ENCODE results near the gene GPR65.
A peak's percentile ranks its signal among the peaks of the same experiment; 100 is the strongest.

The GPR65 gene

DNA sequence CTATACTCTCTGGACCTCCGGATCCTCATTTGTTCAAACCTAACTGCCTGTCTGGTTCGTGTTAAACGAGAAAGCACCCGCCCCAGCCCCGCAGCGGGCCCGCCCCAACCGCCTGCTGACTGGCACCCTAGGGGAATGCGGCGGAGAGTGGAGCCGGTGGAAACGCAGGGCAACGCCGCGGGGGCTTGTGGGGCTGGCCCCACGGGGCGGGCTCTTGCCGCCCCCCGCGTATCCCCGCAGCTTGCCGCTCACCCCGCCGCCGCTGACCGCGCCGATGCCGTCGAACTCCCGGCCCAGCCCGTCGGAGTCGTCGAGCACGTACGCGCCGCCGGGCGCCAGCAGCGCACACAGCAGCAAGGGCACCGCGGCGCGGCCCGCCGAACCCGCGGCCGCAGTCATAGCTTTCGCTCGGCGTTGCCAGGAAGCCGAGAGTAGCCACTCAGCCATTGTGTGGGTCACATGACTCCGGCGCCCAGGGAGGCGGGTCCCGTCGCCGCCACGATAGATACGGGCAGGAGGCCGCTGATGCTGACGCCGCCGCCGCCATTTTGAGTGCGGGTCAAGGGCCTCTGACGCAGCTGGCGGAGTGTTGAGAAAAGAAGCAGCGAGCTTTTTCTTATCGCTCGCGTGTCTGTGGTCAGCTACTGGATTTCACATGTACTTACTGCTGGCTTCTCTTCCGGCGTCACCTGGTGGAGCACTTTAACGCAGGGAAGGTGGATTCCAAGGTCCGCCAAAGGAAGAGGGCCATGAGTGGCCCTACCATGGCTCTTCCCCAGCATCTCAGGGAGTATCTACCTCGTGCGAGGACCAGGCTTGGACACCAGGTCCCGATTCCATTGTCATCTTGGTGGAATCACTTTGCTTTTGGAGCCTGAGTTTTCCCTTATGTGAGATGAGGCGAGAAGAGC is 12.0 kb upstream of the GPR65 start, which contains the start of gene GALC:
GALC (minus strand) TSS at position 465 of the 911 bp plus-strand sequence; CDS start at position 447, 18 bp downstream.
- peak within 1 kb of the TSS; percentile 89 for H3K27ac ChIP-seq (ENCODE audit: low read depth, low read length)
- peak within 1 kb of the TSS; percentile 71 for H3K9ac ChIP-seq (ENCODE audit: low read length)
- H3K36me3 ChIP-seq (ENCODE audit: control insufficient read depth, insufficient read depth, low read length) = no peaks in the 10 kb centered on the region
- no peaks in the 10 kb centered on the region for H3K27me3 ChIP-seq (ENCODE audit: control insufficient read depth, insufficient read depth, low read length)
- H3K4me3 ChIP-seq (ENCODE audit: low read length) = peak within 1 kb of the TSS; percentile 68
- H3K4me1 ChIP-seq (ENCODE audit: control insufficient read depth, insufficient read depth, low read length) = peaks cover 5% of the 10 kb centered on the region

DNA sequence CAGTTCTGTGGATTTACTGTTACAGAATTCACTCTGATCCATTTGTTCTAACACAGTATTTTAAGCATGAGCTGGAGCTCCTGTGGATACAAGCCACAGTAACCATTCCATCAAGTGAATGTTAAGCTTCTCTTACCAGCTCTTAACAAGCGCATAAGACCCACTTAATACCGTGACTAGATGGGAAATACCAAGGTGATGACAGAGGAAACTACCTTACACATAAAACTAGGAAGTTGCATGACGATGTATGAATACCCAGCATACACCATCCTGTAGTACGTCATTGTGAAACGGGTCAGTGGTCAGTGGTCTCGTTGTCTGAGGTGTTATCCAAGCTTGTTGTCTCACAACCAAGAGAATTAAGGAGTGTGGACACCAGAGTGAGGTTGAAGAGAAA is 10.0 kb upstream of the GPR65 start:
- Histone ChIP-seq H3K4me1 (ENCODE audit: control insufficient read depth, insufficient read depth, low read length) (peaks cover 5% of the 10 kb centered on the region), H3K27me3 (ENCODE audit: control insufficient read depth, insufficient read depth, low read length) (no peaks in the 10 kb centered on the region), H3K27ac (ENCODE audit: low read depth, low read length) (no peak overlapping the region), H3K36me3 (ENCODE audit: control insufficient read depth, insufficient read depth, low read length) (no peaks in the 10 kb centered on the region), H3K9ac (ENCODE audit: low read length) (no peak overlapping the region), H3K4me3 (ENCODE audit: low read length) (no peak overlapping the region)

GRCh38 chr14:87995500-87996290 is 9.2 kb upstream of the GPR65 start:
- H3K9ac ChIP-seq (ENCODE audit: low read length) = no peak overlapping the region
- no peaks in the 10 kb centered on the region for H3K27me3 ChIP-seq (ENCODE audit: control insufficient read depth, insufficient read depth, low read length)
- no peak overlapping the region for H3K4me3 ChIP-seq (ENCODE audit: low read length)
- H3K36me3 ChIP-seq (ENCODE audit: control insufficient read depth, insufficient read depth, low read length) = no peaks in the 10 kb centered on the region
- H3K4me1 ChIP-seq (ENCODE audit: control insufficient read depth, insufficient read depth, low read length) = peaks cover 5% of the 10 kb centered on the region
- no peak overlapping the region for H3K27ac ChIP-seq (ENCODE audit: low read depth, low read length)

- Histone ChIP-seq H3K4me1 (ENCODE audit: control insufficient read depth, insufficient read depth, low read length) (peaks cover 5% of the 10 kb centered on the region), H3K27me3 (ENCODE audit: control insufficient read depth, insufficient read depth, low read length) (no peaks in the 10 kb centered on the region), H3K4me3 (ENCODE audit: low read length) (no peak overlapping the region), H3K36me3 (ENCODE audit: control insufficient read depth, insufficient read depth, low read length) (no peaks in the 10 kb centered on the region), H3K27ac (ENCODE audit: low read depth, low read length) (no peak overlapping the region), H3K9ac (ENCODE audit: low read length) (no peak overlapping the region)
Measured at GRCh38 chr14:87996291-87996592, 8.7 kb upstream of the GPR65 start.

GRCh38 chr14:87998482-87998881 is 6.5 kb upstream of the GPR65 start:
- no peaks in the 10 kb centered on the region for H3K36me3 ChIP-seq (ENCODE audit: control insufficient read depth, insufficient read depth, low read length)
- H3K4me1 ChIP-seq (ENCODE audit: control insufficient read depth, insufficient read depth, low read length) = peaks cover 4% of the 10 kb centered on the region
- H3K27ac ChIP-seq (ENCODE audit: low read depth, low read length) = no peak overlapping the region
- H3K27me3 ChIP-seq (ENCODE audit: control insufficient read depth, insufficient read depth, low read length) = no peaks in the 10 kb centered on the region
- no peak overlapping the region for H3K4me3 ChIP-seq (ENCODE audit: low read length)
- no peak overlapping the region for H3K9ac ChIP-seq (ENCODE audit: low read length)

DNA sequence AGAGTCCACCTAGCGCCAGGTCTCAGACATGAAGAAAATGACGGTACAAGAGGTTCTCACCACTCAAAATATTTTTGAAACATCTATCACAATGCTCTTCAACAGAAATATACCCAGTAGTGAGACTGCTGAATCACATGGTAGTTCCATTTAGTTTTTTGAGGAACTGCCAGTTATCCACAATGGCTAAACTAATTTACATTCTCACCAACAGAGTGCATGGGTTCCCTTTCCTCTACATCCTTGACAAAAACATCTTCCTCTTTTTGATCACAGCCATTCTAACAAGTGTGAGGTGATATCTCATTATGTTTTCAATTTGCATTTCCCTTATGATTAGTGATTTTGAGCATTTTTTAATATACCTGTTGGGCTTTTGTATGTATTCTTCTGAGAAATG is 5.7 kb upstream of the GPR65 start:
- no peak overlapping the region for H3K9ac ChIP-seq (ENCODE audit: low read length)
- H3K27me3 ChIP-seq (ENCODE audit: control insufficient read depth, insufficient read depth, low read length) = no peaks in the 10 kb centered on the region
- no peak overlapping the region for H3K4me3 ChIP-seq (ENCODE audit: low read length)
- H3K27ac ChIP-seq (ENCODE audit: low read depth, low read length) = no peak overlapping the region
- H3K4me1 ChIP-seq (ENCODE audit: control insufficient read depth, insufficient read depth, low read length) = no peaks in the 10 kb centered on the region
- H3K36me3 ChIP-seq (ENCODE audit: control insufficient read depth, insufficient read depth, low read length) = no peaks in the 10 kb centered on the region

DNA sequence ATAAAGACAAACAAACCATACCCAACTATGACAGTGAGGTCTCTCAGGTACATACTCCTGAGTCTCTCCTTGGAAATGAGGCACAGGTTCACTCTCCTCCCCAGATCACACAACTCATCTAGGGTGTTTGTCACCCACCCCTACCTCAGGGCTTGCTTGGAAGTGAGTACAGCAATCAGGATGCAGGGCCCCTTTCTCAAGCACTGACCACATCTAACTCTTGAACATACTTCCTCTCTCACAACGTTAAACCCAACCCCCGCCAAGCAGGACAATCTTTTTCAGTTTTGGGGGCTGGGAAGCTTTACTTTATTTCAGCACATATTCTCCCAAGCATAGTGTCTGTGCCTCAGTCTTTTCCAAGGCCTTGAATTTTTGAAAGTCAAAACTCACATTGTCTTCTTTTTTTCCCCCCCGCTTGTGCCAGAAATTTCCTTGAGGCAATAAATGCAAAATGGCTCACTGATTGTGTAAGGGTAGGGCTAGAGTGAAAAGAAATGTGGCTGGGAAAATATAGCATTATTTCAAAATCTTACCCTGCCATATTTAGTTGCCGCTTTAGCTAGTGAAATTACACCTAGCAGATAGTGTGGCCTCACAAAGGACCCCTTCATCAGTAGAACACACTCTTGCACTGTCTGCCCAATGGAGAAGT is 2.4 kb upstream of the GPR65 start:
- H3K9ac ChIP-seq (ENCODE audit: low read length) = no peak overlapping the region
- no peak overlapping the region for H3K4me3 ChIP-seq (ENCODE audit: low read length)
- H3K36me3 ChIP-seq (ENCODE audit: control insufficient read depth, insufficient read depth, low read length) = no peaks in the 10 kb centered on the region
- no peaks in the 10 kb centered on the region for H3K27me3 ChIP-seq (ENCODE audit: control insufficient read depth, insufficient read depth, low read length)
- H3K4me1 ChIP-seq (ENCODE audit: control insufficient read depth, insufficient read depth, low read length) = no peaks in the 10 kb centered on the region
- no peak overlapping the region for H3K27ac ChIP-seq (ENCODE audit: low read depth, low read length)

- Histone ChIP-seq H3K36me3 (ENCODE audit: control insufficient read depth, insufficient read depth, low read length) (no peaks in the 10 kb centered on the region), H3K9ac (ENCODE audit: low read length) (no peak overlapping the region), H3K27ac (ENCODE audit: low read depth, low read length) (no peak overlapping the region), H3K27me3 (ENCODE audit: control insufficient read depth, insufficient read depth, low read length) (no peaks in the 10 kb centered on the region), H3K4me3 (ENCODE audit: low read length) (no peak overlapping the region), H3K4me1 (ENCODE audit: control insufficient read depth, insufficient read depth, low read length) (no peaks in the 10 kb centered on the region)
Measured at GRCh38 chr14:88003425-88003824, 1.5 kb upstream of the GPR65 start.

DNA sequence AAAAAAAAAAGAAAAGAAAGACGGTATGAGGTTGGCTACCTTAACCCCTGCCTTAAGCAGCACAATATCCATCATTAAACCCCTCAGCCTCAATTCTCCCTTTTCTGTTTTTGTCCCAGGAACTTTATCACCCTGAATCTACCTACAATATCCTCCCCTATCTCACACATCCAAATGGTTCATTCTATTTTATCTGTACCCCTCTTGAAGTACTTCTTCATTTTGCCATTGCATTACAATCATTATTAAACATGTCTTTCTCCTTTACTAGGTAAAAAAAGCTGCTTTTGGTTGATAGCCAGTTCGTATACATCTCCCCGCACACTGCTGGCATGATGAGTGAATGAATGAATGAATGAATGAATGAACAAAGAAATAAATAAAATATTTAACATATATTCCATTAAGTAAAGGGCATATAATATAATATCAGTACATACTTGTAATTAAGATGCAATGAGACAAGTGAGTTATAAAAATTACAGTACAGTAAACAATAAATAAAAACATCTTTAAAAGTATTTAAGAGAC is 364 bp upstream of the GPR65 start:
- Histone ChIP-seq H3K36me3 (ENCODE audit: control insufficient read depth, insufficient read depth, low read length) (no peaks in the 10 kb centered on the region), H3K9ac (ENCODE audit: low read length) (no peak overlapping the region), H3K27me3 (ENCODE audit: control insufficient read depth, insufficient read depth, low read length) (no peaks in the 10 kb centered on the region), H3K27ac (ENCODE audit: low read depth, low read length) (no peak overlapping the region), H3K4me1 (ENCODE audit: control insufficient read depth, insufficient read depth, low read length) (no peaks in the 10 kb centered on the region), H3K4me3 (ENCODE audit: low read length) (no peak overlapping the region)

GRCh38 chr14:88005978-88006851 is 1.3 kb downstream of the GPR65 start:
- H3K4me1 ChIP-seq (ENCODE audit: control insufficient read depth, insufficient read depth, low read length) = no peaks in the 10 kb centered on the region
- H3K36me3 ChIP-seq (ENCODE audit: control insufficient read depth, insufficient read depth, low read length) = no peaks in the 10 kb centered on the region
- no peak overlapping the region for H3K9ac ChIP-seq (ENCODE audit: low read length)
- no peaks in the 10 kb centered on the region for H3K27me3 ChIP-seq (ENCODE audit: control insufficient read depth, insufficient read depth, low read length)
- no peak overlapping the region for H3K27ac ChIP-seq (ENCODE audit: low read depth, low read length)
- H3K4me3 ChIP-seq (ENCODE audit: low read length) = peak overlapping the region; percentile 20

DNA sequence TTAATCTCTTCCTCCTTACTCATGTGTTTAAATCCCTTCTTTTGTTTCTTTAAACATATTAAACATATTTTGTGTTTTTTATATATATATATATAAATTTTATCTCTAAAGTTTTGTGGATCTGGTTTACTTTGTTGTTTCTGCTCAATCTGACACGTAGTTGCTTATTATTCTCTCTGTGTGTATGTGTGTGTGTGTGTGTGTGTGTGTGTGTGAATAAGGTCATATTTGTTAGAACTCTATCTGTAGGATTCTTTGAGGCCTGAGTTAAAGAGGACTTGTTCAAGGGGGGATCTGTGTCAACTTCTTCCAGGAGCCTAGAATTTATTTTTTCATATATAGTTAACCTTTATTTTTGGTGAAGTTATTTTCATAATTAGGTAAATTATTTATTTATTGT is 2.7 kb downstream of the GPR65 start:
- H3K36me3 ChIP-seq (ENCODE audit: control insufficient read depth, insufficient read depth, low read length) = no peaks in the 10 kb centered on the region
- H3K4me1 ChIP-seq (ENCODE audit: control insufficient read depth, insufficient read depth, low read length) = no peaks in the 10 kb centered on the region
- H3K4me3 ChIP-seq (ENCODE audit: low read length) = no peak overlapping the region
- H3K27ac ChIP-seq (ENCODE audit: low read depth, low read length) = no peak overlapping the region
- no peak overlapping the region for H3K9ac ChIP-seq (ENCODE audit: low read length)
- H3K27me3 ChIP-seq (ENCODE audit: control insufficient read depth, insufficient read depth, low read length) = no peaks in the 10 kb centered on the region

Measured in rectal smooth muscle tissue (tissue), 1 donor.